Left hindlimb (tissue), 1 donor: Measurements from ENCODE around the gene RPL41.
"Not testable (repeated sequence)": the region's sequence is repeated elsewhere in the genome, so short reads cannot be mapped to it uniquely, and the experiment has no call there.

Experiments used
- DNase-seq: peaks from one replicate; pipeline ENCODE4 v3.0.0-alpha.2; 2018

RPL41 gene

GRCh38 chr12:56116267-56117081 is at the start of gene RPL41:
Gene RPL41 (plus strand): TSS chr12:56116633.
- DNase-seq = peak; percentile 96

- no peak for DNase-seq
These were observed 44.8 kb upstream of the RPL41 start for GRCh38 chr12:56071648-56072047.

- no peak for DNase-seq
These were observed 42.0 kb upstream of the RPL41 start for GRCh38 chr12:56074396-56074795.

- not testable (repeated sequence) for DNase-seq
These were observed 38.5 kb upstream of the RPL41 start for GRCh38 chr12:56077966-56078365.

GRCh38 chr12:56078427-56078826 is 38.0 kb upstream of the RPL41 start:
- no peak for DNase-seq

- DNase-seq = peak; percentile 87
These were observed 37.3 kb upstream of the RPL41 start for GRCh38 chr12:56078931-56079722.

GRCh38 chr12:56079723-56080555 is 36.5 kb upstream of the RPL41 start, which contains the start of gene ERBB3:
Gene ERBB3 (plus strand): TSS chr12:56080165. CDS start chr12:56080301, 136 bp downstream.
- DNase-seq = peak; percentile 83

- no peak for DNase-seq
These were observed 35.8 kb upstream of the RPL41 start for GRCh38 chr12:56080556-56081138.

GRCh38 chr12:56081393-56082347 is 34.8 kb upstream of the RPL41 start:
- peak; percentile 57 for DNase-seq

GRCh38 chr12:56082382-56082781 is 34.1 kb upstream of the RPL41 start:
- no peak for DNase-seq

- no peak for DNase-seq
These were observed 33.5 kb upstream of the RPL41 start for GRCh38 chr12:56082967-56083366.

- DNase-seq = no peak
These were observed 31.4 kb upstream of the RPL41 start for GRCh38 chr12:56084958-56085543.

- no peak for DNase-seq
These were observed 30.3 kb upstream of the RPL41 start for GRCh38 chr12:56086096-56086495.

GRCh38 chr12:56086608-56087007 is 29.8 kb upstream of the RPL41 start:
- DNase-seq = no peak

- no peak for DNase-seq
These were observed 29.2 kb upstream of the RPL41 start for GRCh38 chr12:56087220-56087619.

- DNase-seq = no peak
These were observed 18.7 kb upstream of the RPL41 start for GRCh38 chr12:56097738-56098137.

- DNase-seq = no peak
These were observed 17.8 kb upstream of the RPL41 start for GRCh38 chr12:56098592-56098991.

- DNase-seq = no peak
These were observed 16.6 kb upstream of the RPL41 start for GRCh38 chr12:56099787-56100186.

GRCh38 chr12:56101045-56101444 is 15.4 kb upstream of the RPL41 start:
- DNase-seq = no peak

- no peak for DNase-seq
These were observed 13.8 kb upstream of the RPL41 start for GRCh38 chr12:56102683-56103065.
